DND-41 (cell line): Measurements from ENCODE around the gene FZD4.
A peak's percentile ranks its signal among the peaks of the same experiment; 100 is the strongest.

Source experiments
- ATAC-seq: fragments of 200-7000 bp; cut with Tn5 transposase; 3 replicates; pipeline ENCODE4 v1.9.1; 2021; ENCODE audit warnings: low read depth; ENCODE audit not compliant: insufficient read depth
- DNase-seq: peaks from one replicate; pipeline ENCODE4 v3.0.0-alpha.2; 2020
- H2AFZ ChIP-seq: 2 replicates; pipeline ENCODE4 v1.6.0; 2012; ENCODE audit warnings: low read depth, low read length
- H3K27ac ChIP-seq: 2 replicates; pipeline ENCODE4 v1.5.1; 2012; ENCODE audit warnings: low read length, inconsistent platforms
- H3K27me3 ChIP-seq: fragments of 200-600 bp; sonication (generic); 2 replicates; pipeline ENCODE4 v1.6.0; 2012; ENCODE audit warnings: low read length, mild to moderate bottlenecking, inconsistent platforms; ENCODE audit not compliant: insufficient read depth, poor library complexity
- H3K36me3 ChIP-seq: 2 replicates; pipeline ENCODE4 v1.5.1; 2012; ENCODE audit warnings: low read length, inconsistent platforms; ENCODE audit not compliant: insufficient read depth
- H3K4me1 ChIP-seq: 2 replicates; pipeline ENCODE4 v1.5.1; 2012; ENCODE audit warnings: mild to moderate bottlenecking, low read length; ENCODE audit not compliant: insufficient read depth
- H3K4me2 ChIP-seq: 2 replicates; pipeline ENCODE4 v1.6.0; 2012; ENCODE audit warnings: mild to moderate bottlenecking, moderate library complexity, low read length, inconsistent platforms; ENCODE audit not compliant: insufficient read depth
- H3K4me3 ChIP-seq, 2 experiments: fragments of 200-600 bp in 1 of 2; shearing (Covaris generic) in 1 of 2; 2 replicates each; pipeline ENCODE4 v1.5.1; 2012 to 2016; ENCODE audit warnings: inconsistent platforms in 2 of 2, low read length in 2 of 2, mild to moderate bottlenecking in 2 of 2, low read depth in 1 of 2, moderate library complexity in 1 of 2
- H3K79me2 ChIP-seq: 2 replicates; pipeline ENCODE4 v1.6.0; 2012; ENCODE audit warnings: low read length, inconsistent platforms; ENCODE audit not compliant: insufficient read depth
- H3K9ac ChIP-seq: 2 replicates; pipeline ENCODE4 v1.6.0; 2012; ENCODE audit warnings: low read depth, mild to moderate bottlenecking, inconsistent platforms, low read length, moderate library complexity
- H3K9me3 ChIP-seq: 2 replicates; pipeline ENCODE4 v1.5.1; 2012; ENCODE audit warnings: low read length, moderate library complexity, mild to moderate bottlenecking, inconsistent platforms; ENCODE audit not compliant: insufficient read depth, severe bottlenecking
- H4K20me1 ChIP-seq: 2 replicates; pipeline ENCODE4 v1.6.0; 2012; ENCODE audit warnings: low read length; ENCODE audit not compliant: insufficient read depth
- CTCF ChIP-seq: IDR thresholded peaks from 2 replicates; pipeline ENCODE4 v1.5.1; 2012; ENCODE audit warnings: borderline replicate concordance, low read length, moderate library complexity, mild to moderate bottlenecking; ENCODE audit not compliant: poor library complexity, severe bottlenecking; ENCODE audit errors: extremely low read depth
- EZH2 ChIP-seq: IDR thresholded peaks from 3 replicates; pipeline ENCODE4 v1.6.1; 2012; ENCODE audit warnings: borderline replicate concordance, low read depth, mild to moderate bottlenecking, moderate library complexity, low read length, inconsistent platforms; ENCODE audit not compliant: severe bottlenecking

The FZD4 gene

GRCh38 chr11:86981777-86982540, 26.8 kb upstream of the FZD4 start:
- H3K4me2 ChIP-seq, result no peak overlapping the region
- ATAC-seq (no peak), DNase-seq (no peak)
- no peaks in the 10 kb centered on the region for H3K36me3 ChIP-seq
- no peaks in the 10 kb centered on the region for H3K27me3 ChIP-seq
- no peaks in the 10 kb centered on the region for H4K20me1 ChIP-seq
- H3K79me2 ChIP-seq, result no peaks in the 10 kb centered on the region
- no peaks in the 10 kb centered on the region for H3K4me1 ChIP-seq
- no peaks in the 10 kb centered on the region for H3K9me3 ChIP-seq
- TF ChIP-seq EZH2, result no peak
- TF ChIP-seq CTCF, result no peak
- H2AFZ ChIP-seq, result no peak overlapping the region
- H3K9ac ChIP-seq, result no peak overlapping the region
- H3K27ac ChIP-seq, result no peak overlapping the region
- H3K4me3 ChIP-seq, result no peak overlapping the region

- no peak for TF ChIP-seq CTCF
- no peak for TF ChIP-seq EZH2
- H3K36me3 ChIP-seq, result no peaks in the 10 kb centered on the region
- DNase-seq, result no peak
- H3K9me3 ChIP-seq, result no peaks in the 10 kb centered on the region
- no peaks in the 10 kb centered on the region for H3K79me2 ChIP-seq
- H3K27me3 ChIP-seq, result no peaks in the 10 kb centered on the region
- H3K4me3 ChIP-seq, result no peak overlapping the region
- no peak for ATAC-seq
- H3K9ac ChIP-seq, result no peak overlapping the region
- H3K27ac ChIP-seq, result no peak overlapping the region
- H4K20me1 ChIP-seq, result no peaks in the 10 kb centered on the region
- H3K4me1 ChIP-seq, result no peaks in the 10 kb centered on the region
- no peak overlapping the region for H3K4me2 ChIP-seq
- no peak overlapping the region for H2AFZ ChIP-seq
Measured at GRCh38 chr11:86980086-86980796, 25.0 kb upstream of the FZD4 start.

- no peak overlapping the region for H2AFZ ChIP-seq
- no peak overlapping the region for H3K4me2 ChIP-seq
- no peaks in the 10 kb centered on the region for H3K27me3 ChIP-seq
- H4K20me1 ChIP-seq, result no peaks in the 10 kb centered on the region
- TF ChIP-seq EZH2, result no peak
- peak; percentile 74 for TF ChIP-seq CTCF
- ATAC-seq (peak; percentile 86), DNase-seq (peak; percentile 6)
- H3K4me1 ChIP-seq, result no peaks in the 10 kb centered on the region
- H3K4me3 ChIP-seq, result no peak overlapping the region
- H3K9ac ChIP-seq, result no peak overlapping the region
- no peaks in the 10 kb centered on the region for H3K9me3 ChIP-seq
- no peaks in the 10 kb centered on the region for H3K36me3 ChIP-seq
- no peaks in the 10 kb centered on the region for H3K79me2 ChIP-seq
- no peak overlapping the region for H3K27ac ChIP-seq
Measured at GRCh38 chr11:86978756-86979608, 23.8 kb upstream of the FZD4 start.
